Measurements from ENCODE around the gene C10orf95. TPM values are rescaled to one million over a fixed set of nuclear protein-coding genes. Genes with fewer than 3 reads are reported as not detected.

The C10orf95 gene
- total RNA-seq, 4 donors from 2014 or later: 1.4 TPM; not detected in 3

GRCh38 chr10:102406815-102407214 is 44.5 kb downstream of the C10orf95 start:
- H3K27ac ChIP-seq: no peak overlapping the region
- TF ChIP-seq EP300 (IDR thresholded peaks at IDR 0.05): no peak
- TF ChIP-seq POLR2A (IDR thresholded peaks at IDR 0.05): no peak
- no peak for TF ChIP-seq CTCF (IDR thresholded peaks at IDR 0.05)
- H3K36me3 ChIP-seq: peaks cover 0 to 17% (median 3%) of the 10 kb centered on the region in 3 donors
- no peak for DNase-seq (ENCODE audit: low spot score in 2 of 2)
- no peak overlapping the region for H3K4me3 ChIP-seq
- H3K27me3 ChIP-seq: peaks cover 0 to 50% of the 10 kb centered on the region in 2 donors
- H3K9me3 ChIP-seq: no peaks in the 10 kb centered on the region
- H3K4me1 ChIP-seq: peaks cover 0 to 30% (median 12%) of the 10 kb centered on the region in 4 donors
- 88 to 100% methylated on average over 2 of the region's 2 CpGs for WGBS, 2 donors

- H3K9me3 ChIP-seq: no peaks in the 10 kb centered on the region
- no peak overlapping the region for H3K27ac ChIP-seq
- H3K4me3 ChIP-seq: no peak overlapping the region
- 70 to 83% methylated on average over 6 of the region's 6 CpGs for WGBS, 2 donors
- H3K27me3 ChIP-seq: peaks cover 0 to 38% of the 10 kb centered on the region in 2 donors
- no peak for DNase-seq (ENCODE audit: low spot score in 2 of 2)
- peaks cover 0 to 29% (median 11%) of the 10 kb centered on the region in 3 donors for H3K36me3 ChIP-seq
- H3K4me1 ChIP-seq: peaks cover 0 to 26% (median 11%) of the 10 kb centered on the region in 4 donors
- TF ChIP-seq EP300 (IDR thresholded peaks at IDR 0.05) (no peak), CTCF (IDR thresholded peaks at IDR 0.05) (no peak), POLR2A (IDR thresholded peaks at IDR 0.05) (no peak)
Observed at GRCh38 chr10:102405632-102406031, 45.7 kb downstream of the C10orf95 start.

- H3K4me1 ChIP-seq: peaks cover 0 to 24% (median 9%) of the 10 kb centered on the region in 4 donors
Observed at GRCh38 chr10:102405108-102405571, 46.2 kb downstream of the C10orf95 start.

GRCh38 chr10:102404361-102405107 is 46.8 kb downstream of the C10orf95 start:
- DNase-seq (ENCODE audit: low spot score in 2 of 2): no peak
- Histone ChIP-seq H3K27ac (no peak overlapping the region), H3K27me3 (peaks cover 0 to 27% of the 10 kb centered on the region in 2 donors), H3K9me3 (no peaks in the 10 kb centered on the region), H3K4me3 (no peak overlapping the region), H3K4me1 (peaks cover 0 to 27% (median 11%) of the 10 kb centered on the region in 4 donors), H3K36me3 (peaks cover 0 to 38% (median 11%) of the 10 kb centered on the region in 3 donors)
- TF ChIP-seq EP300 (IDR thresholded peaks at IDR 0.05) (no peak), POLR2A (IDR thresholded peaks at IDR 0.05) (no peak), CTCF (IDR thresholded peaks at IDR 0.05) (no peak)
- WGBS, 2 donors: 87 to 93% methylated on average over 15 to 17 of the region's 17 CpGs

More at GRCh38 chr10:102405108-102405571, 46.2 kb downstream of the C10orf95 start:
- H3K36me3 ChIP-seq: peaks cover 0 to 34% (median 11%) of the 10 kb centered on the region in 3 donors
- TF ChIP-seq EP300 (IDR thresholded peaks at IDR 0.05) (no peak), POLR2A (IDR thresholded peaks at IDR 0.05) (no peak), CTCF (IDR thresholded peaks at IDR 0.05) (no peak)
- WGBS, 2 donors: 79 to 80% methylated on average over 17 to 19 of the region's 19 CpGs
- no peak overlapping the region for H3K27ac ChIP-seq
- peaks cover 0 to 33% of the 10 kb centered on the region in 2 donors for H3K27me3 ChIP-seq
- no peaks in the 10 kb centered on the region for H3K9me3 ChIP-seq
- no peak overlapping the region for H3K4me3 ChIP-seq
- DNase-seq (ENCODE audit: low spot score in 2 of 2): no peak

- H3K27ac ChIP-seq: no peak overlapping the region
- H3K9me3 ChIP-seq: no peaks in the 10 kb centered on the region
- WGBS, 2 donors: 81 to 83% methylated on average over 8 to 10 of the region's 13 CpGs
- peaks cover 0 to 26% (median 11%) of the 10 kb centered on the region in 4 donors for H3K4me1 ChIP-seq
- no peak overlapping the region for H3K4me3 ChIP-seq
- H3K27me3 ChIP-seq: peaks cover 0 to 15% of the 10 kb centered on the region in 2 donors
- no peak for DNase-seq (ENCODE audit: low spot score in 2 of 2)
- TF ChIP-seq EP300 (IDR thresholded peaks at IDR 0.05): no peak
- TF ChIP-seq CTCF (IDR thresholded peaks at IDR 0.05): no peak
- TF ChIP-seq POLR2A (IDR thresholded peaks at IDR 0.05): no peak
- H3K36me3 ChIP-seq: peaks cover 0 to 43% (median 11%) of the 10 kb centered on the region in 3 donors
Observed at GRCh38 chr10:102403115-102403514, 48.2 kb downstream of the C10orf95 start.
